Activated T-cell treated with anti-CD3 and anti-CD28 coated beads for 4 hours (primary cell): Measurements from ENCODE around the gene C19orf73.
"Not testable (repeated sequence)": the region's sequence is repeated elsewhere in the genome, so short reads cannot be mapped to it uniquely, and the experiment has no call there.

Experiments used
- DNase-seq: peaks from one replicate; pipeline ENCODE4 v3.0.0-alpha.2; 2020

C19orf73 gene

GRCh38 chr19:49097453-49098288 is 21.3 kb downstream of the C19orf73 start:
- peak; percentile 64 for DNase-seq

- DNase-seq: no peak
Measured at GRCh38 chr19:49094505-49095482, 24.1 kb downstream of the C19orf73 start.

GRCh38 chr19:49092686-49093085 is 26.3 kb downstream of the C19orf73 start:
- DNase-seq: no peak

GRCh38 chr19:49091391-49092038 is 27.4 kb downstream of the C19orf73 start:
- DNase-seq: no peak

- DNase-seq: no peak
Measured at GRCh38 chr19:49086296-49086695, 32.6 kb downstream of the C19orf73 start.

- DNase-seq: no peak
Measured at GRCh38 chr19:49085868-49086232, 33.1 kb downstream of the C19orf73 start.

GRCh38 chr19:49085020-49085867 is 33.7 kb downstream of the C19orf73 start, which contains the start of gene SNRNP70:
Gene SNRNP70, plus strand, starts transcription at chr19:49085451. Its CDS starts 964 bp downstream, at chr19:49086415.
- DNase-seq: peak; percentile 96

- DNase-seq: no peak
Measured at GRCh38 chr19:49084206-49085019, 34.5 kb downstream of the C19orf73 start.

GRCh38 chr19:49081273-49081672 is 37.7 kb downstream of the C19orf73 start:
- no peak for DNase-seq

- no peak for DNase-seq
Measured at GRCh38 chr19:49080392-49080791, 38.6 kb downstream of the C19orf73 start.

GRCh38 chr19:49074869-49075268 is 44.1 kb downstream of the C19orf73 start:
- not testable (repeated sequence) for DNase-seq

GRCh38 chr19:49073514-49074378 is 45.2 kb downstream of the C19orf73 start:
- DNase-seq: no peak

GRCh38 chr19:49071860-49072547 is 46.9 kb downstream of the C19orf73 start:
- peak; percentile 41 for DNase-seq

- DNase-seq: no peak
Measured at GRCh38 chr19:49070416-49070815, 48.5 kb downstream of the C19orf73 start.

GRCh38 chr19:49069026-49069425 is 49.9 kb downstream of the C19orf73 start:
- no peak for DNase-seq
